GM12878 (cell line): Measurements from ENCODE around the gene SCARB1. TPM values are rescaled to one million over a fixed set of nuclear protein-coding genes. Genes with fewer than 3 reads are reported as not detected.

Experiments
- ATF7 ChIP-seq: fragments of 450-650 bp; IDR thresholded peaks from 2 replicates; pipeline ENCODE4 v1.6.1; 2016; ENCODE audit warnings: low read depth, mild to moderate bottlenecking
- BACH1 ChIP-seq: fragments of 450-650 bp; IDR thresholded peaks from 2 replicates; pipeline ENCODE4 v1.6.1; 2017; ENCODE audit warnings: mild to moderate bottlenecking, borderline replicate concordance
- CEBPZ ChIP-seq: fragments of 150-350 bp; IDR thresholded peaks from 2 replicates; pipeline ENCODE4 v1.6.1; 2016; ENCODE audit warnings: low read depth, low read length
- CREB1 ChIP-seq: IDR thresholded peaks from 2 replicates; pipeline ENCODE4 v1.6.1; 2012; ENCODE audit warnings: low read depth, mild to moderate bottlenecking, inconsistent platforms
- JUNB ChIP-seq: IDR thresholded peaks from 2 replicates; pipeline ENCODE4 v1.6.1; 2016; ENCODE audit warnings: antibody characterized with exemption, mild to moderate bottlenecking
- KLF5 ChIP-seq: fragments of 450-650 bp; IDR thresholded peaks from 2 replicates; pipeline ENCODE4 v1.6.1; 2014; ENCODE audit warnings: mild to moderate bottlenecking; ENCODE audit not compliant: partially characterized antibody
- MEF2A ChIP-seq: IDR thresholded peaks from 2 replicates; pipeline ENCODE4 v1.6.1; 2011; ENCODE audit warnings: low read depth, mild to moderate bottlenecking, low read length, moderate library complexity; ENCODE audit not compliant: insufficient read depth
- NFIC ChIP-seq: IDR thresholded peaks from 2 replicates; pipeline ENCODE4 v1.6.1; 2012; ENCODE audit warnings: low read depth, mild to moderate bottlenecking, inconsistent platforms, low read length, moderate library complexity
- PML ChIP-seq: IDR thresholded peaks from 2 replicates; pipeline ENCODE4 v1.6.1; 2012; ENCODE audit warnings: low read length, inconsistent platforms
- POU2F2 ChIP-seq: IDR thresholded peaks from 3 replicates; pipeline ENCODE4 v1.6.1; 2011; ENCODE audit warnings: low read depth, mild to moderate bottlenecking, low read length, borderline replicate concordance
- SMC3 ChIP-seq: IDR thresholded peaks from 2 replicates; pipeline ENCODE4 v1.6.1; 2011; ENCODE audit warnings: low read length, improper control_type of control experiment, borderline replicate concordance
- STAT1 ChIP-seq: fragments of 450-650 bp; conservative IDR thresholded peaks from 2 replicates; pipeline ENCODE4 v1.6.1; 2014; ENCODE audit warnings: antibody characterized with exemption, mild to moderate bottlenecking
- TAF1 ChIP-seq: IDR thresholded peaks from 2 replicates; pipeline ENCODE4 v1.6.1; 2011; ENCODE audit warnings: mild to moderate bottlenecking, low read depth, low read length, borderline replicate concordance
- WRNIP1 ChIP-seq: IDR thresholded peaks from 2 replicates; pipeline ENCODE4 v1.6.1; 2011; ENCODE audit warnings: low read depth, low read length, improper control_type of control experiment, borderline replicate concordance
- ZBTB11 ChIP-seq: fragments of 450-650 bp; formaldehyde crosslinking; IDR thresholded peaks from 2 replicates; pipeline ENCODE4 v1.5.0; 2022; ENCODE audit warnings: mild to moderate bottlenecking, missing genetic modification characterization
- ZSCAN29 ChIP-seq: fragments of 450-650 bp; IDR thresholded peaks from 2 replicates; pipeline ENCODE4 v1.6.1; 2017; ENCODE audit warnings: mild to moderate bottlenecking, moderate library complexity
- polyA plus RNA-seq, 11 experiments: library from polyadenylated mRNA; depleted of rRNA in 4 of 11; unstranded in 6 of 11; stranded (reverse) in 5 of 11; fragments of >200 nt; fragmentation: Nextera tagmentation in 4 of 11; fragmentation: Illumina TruSeq in 1 of 11; extraction: Ambion mirVana in 4 of 11; extraction: Trizol in 1 of 11; gene quantifications; 1 replicate in 1 of 11; 2 replicates in 10 of 11; pipeline versions ENCODE4 v1.2.1 to v1.2.3, GENCODE V29; 2011 to 2016; ENCODE audit warnings: inconsistent platforms in 2 of 11, missing spikeins in 2 of 11, low read depth in 1 of 11
- total RNA-seq, 4 experiments: library from RNA; depleted of rRNA in 3 of 4; stranded (reverse); fragments of >200 nt in 3 of 4; fragmentation: Illumina TruSeq in 1 of 4; extraction: Trizol in 1 of 4; gene quantifications; 2 replicates each; pipeline versions ENCODE4 v1.2.1 to v1.2.3, GENCODE V29; 2013 to 2021
- TF ChIP-seq, protein P1 (sequence below): IDR thresholded peaks from 2 replicates; pipeline ENCODE4 v1.6.1; 2011; ENCODE audit warnings: borderline replicate concordance, low read depth, mild to moderate bottlenecking, moderate library complexity, mixed read lengths, low read length; ENCODE audit not compliant: insufficient read depth; ENCODE audit errors: extremely low read length
- TF ChIP-seq, protein P2 (sequence below): IDR thresholded peaks from 2 replicates; pipeline ENCODE4 v1.6.1; 2012; ENCODE audit warnings: low read depth, low read length, improper control_type of control experiment

The SCARB1 gene
- total and polyA plus RNA-seq, 10 of the 15 experiments (the other 5 are each of a cell fraction or from before 2014, with no cell fraction given): 0.34 to 104 (median 63.1) TPM

- TF ChIP-seq ZBTB11 (CRISPR knock-in tag) (no peak), POU2F2 (no peak), ZSCAN29 (no peak), STAT1 (no peak), JUNB (no peak), TAF1 (no peak), SMC3 (peak; percentile 66), NFIC (no peak), MEF2A (no peak), PML (no peak), WRNIP1 (no peak), CEBPZ (no peak), ATF7 (no peak), BACH1 (no peak), KLF5 (no peak), CREB1 (no peak)
- TF ChIP-seq, protein P1, sequence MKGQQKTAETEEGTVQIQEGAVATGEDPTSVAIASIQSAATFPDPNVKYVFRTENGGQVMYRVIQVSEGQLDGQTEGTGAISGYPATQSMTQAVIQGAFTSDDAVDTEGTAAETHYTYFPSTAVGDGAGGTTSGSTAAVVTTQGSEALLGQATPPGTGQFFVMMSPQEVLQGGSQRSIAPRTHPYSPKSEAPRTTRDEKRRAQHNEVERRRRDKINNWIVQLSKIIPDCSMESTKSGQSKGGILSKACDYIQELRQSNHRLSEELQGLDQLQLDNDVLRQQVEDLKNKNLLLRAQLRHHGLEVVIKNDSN: no peak
- TF ChIP-seq, protein P2, sequence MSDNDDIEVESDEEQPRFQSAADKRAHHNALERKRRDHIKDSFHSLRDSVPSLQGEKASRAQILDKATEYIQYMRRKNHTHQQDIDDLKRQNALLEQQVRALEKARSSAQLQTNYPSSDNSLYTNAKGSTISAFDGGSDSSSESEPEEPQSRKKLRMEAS: no peak
Observed at GRCh38 chr12:124898200-124898922, 34.7 kb upstream of the SCARB1 start (continued).
